WTC11 (cell line): ENCODE measurements around the gene SKAP2. TPM values are rescaled to one million over a fixed set of nuclear protein-coding genes. Genes with fewer than 3 reads are reported as not detected.

ENCODE experiments used
- ATAC-seq: fragments of 200-7000 bp; cut with Tn5 transposase; 2 replicates; pipeline ENCODE4 v1.10.0; 2021; ENCODE audit warnings: mild to moderate bottlenecking, moderate library complexity
- CTCF ChIA-PET: fragments of 300-600 bp; sonication (Branson Sonifier 250); formaldehyde crosslinking; loops from one replicate; lab custom pipeline; 2021; ENCODE audit warnings: antibody characterized with exemption; lab: Charles Lee
- POLR2A ChIA-PET: fragments of 350-600 bp; sonication (Branson Sonifier 250); formaldehyde crosslinking; loops from one replicate; lab custom pipeline; 2021; ENCODE audit warnings: antibody characterized with exemption; lab: Charles Lee
- DNase-seq: peaks from one replicate; pipeline ENCODE4 v3.0.0; 2021; ENCODE audit warnings: low spot score
- H3K27ac Mint-ChIP-seq: 2 replicates; pipeline ENCODE4 v1.8.0; 2021; ENCODE audit warnings: mixed read lengths
- H3K27me3 Mint-ChIP-seq: 2 replicates; pipeline ENCODE4 v1.8.0; 2021; ENCODE audit warnings: low read depth, mild to moderate bottlenecking, moderate library complexity, mixed read lengths
- H3K36me3 Mint-ChIP-seq: 2 replicates; pipeline ENCODE4 v1.8.0; 2021; ENCODE audit warnings: mixed read lengths
- H3K4me1 Mint-ChIP-seq: 2 replicates; pipeline ENCODE4 v1.8.0; 2022; ENCODE audit warnings: mixed read lengths
- H3K4me3 Mint-ChIP-seq: 2 replicates; pipeline ENCODE4 v1.8.0; 2021; ENCODE audit warnings: mild to moderate bottlenecking, moderate library complexity, mixed read lengths
- H3K9me3 Mint-ChIP-seq: 2 replicates; pipeline ENCODE4 v1.8.0; 2021; ENCODE audit warnings: mixed read lengths
- CBFB ChIP-seq: sonication (generic); formaldehyde crosslinking; IDR thresholded peaks from 2 replicates; pipeline ENCODE4 v1.8.1; 2022; ENCODE audit warnings: mild to moderate bottlenecking, low read depth, missing genetic modification reagents
- FOXK1 ChIP-seq: sonication (generic); formaldehyde crosslinking; IDR thresholded peaks from 2 replicates; pipeline ENCODE4 v1.8.0; 2022; ENCODE audit warnings: mild to moderate bottlenecking, moderate library complexity, missing genetic modification reagents
- MXD4 ChIP-seq: fragments of 250-450 bp; sonication (Bioruptor Pico); IDR thresholded peaks from 2 replicates; pipeline ENCODE4 v1.8.0; 2021; ENCODE audit warnings: mild to moderate bottlenecking, moderate library complexity, borderline replicate concordance
- NFE2L1 ChIP-seq: sonication (generic); formaldehyde crosslinking; IDR thresholded peaks from 2 replicates; pipeline ENCODE4 v1.8.1; 2023; ENCODE audit warnings: missing genetic modification reagents
- NR1H2 ChIP-seq: sonication (generic); formaldehyde crosslinking; IDR thresholded peaks from 2 replicates; pipeline ENCODE4 v1.9.0; 2021; ENCODE audit warnings: mild to moderate bottlenecking, moderate library complexity, missing genetic modification reagents
- NR2C2 ChIP-seq: sonication (generic); formaldehyde crosslinking; IDR thresholded peaks from 2 replicates; pipeline ENCODE4 v1.8.0; 2022; ENCODE audit warnings: mild to moderate bottlenecking, missing genetic modification reagents
- NR3C1 ChIP-seq: sonication (generic); formaldehyde crosslinking; conservative IDR thresholded peaks from 2 replicates; pipeline ENCODE4 v1.8.1; 2023; ENCODE audit warnings: low read depth, mild to moderate bottlenecking, missing genetic modification reagents
- OVOL2 ChIP-seq: fragments of 250-450 bp; sonication (Bioruptor Pico); IDR thresholded peaks from 2 replicates; pipeline ENCODE4 v1.9.0; 2021; ENCODE audit warnings: mild to moderate bottlenecking, borderline replicate concordance
- PRRX2 ChIP-seq: fragments of 250-450 bp; sonication (Bioruptor Pico); IDR thresholded peaks from 2 replicates; pipeline ENCODE4 v1.8.0; 2021; ENCODE audit warnings: mild to moderate bottlenecking
- RORB ChIP-seq: fragments of 250-450 bp; sonication (Bioruptor Pico); IDR thresholded peaks from 2 replicates; pipeline ENCODE4 v1.9.0; 2021; ENCODE audit warnings: mild to moderate bottlenecking
- SMAD3 ChIP-seq: sonication (generic); formaldehyde crosslinking; IDR thresholded peaks from 2 replicates; pipeline ENCODE4 v1.8.0; 2022; ENCODE audit warnings: missing genetic modification reagents, mild to moderate bottlenecking, borderline replicate concordance
- SOX15 ChIP-seq: fragments of 250-450 bp; sonication (Bioruptor Pico); IDR thresholded peaks from 2 replicates; pipeline ENCODE4 v1.9.0; 2021; ENCODE audit warnings: mild to moderate bottlenecking
- SP1 ChIP-seq: sonication (generic); formaldehyde crosslinking; conservative IDR thresholded peaks from 2 replicates; pipeline ENCODE4 v1.8.1; 2022; ENCODE audit warnings: missing genetic modification reagents
- STAT6 ChIP-seq: sonication (generic); formaldehyde crosslinking; conservative IDR thresholded peaks from 2 replicates; pipeline ENCODE4 v1.8.1; 2023; ENCODE audit warnings: mild to moderate bottlenecking, low read depth, missing genetic modification reagents, moderate library complexity
- TCF7 ChIP-seq: sonication (generic); formaldehyde crosslinking; IDR thresholded peaks from 2 replicates; pipeline ENCODE4 v1.8.0; 2022; ENCODE audit warnings: mild to moderate bottlenecking, low read depth, missing genetic modification reagents, moderate library complexity
- TEAD1 ChIP-seq: sonication (generic); formaldehyde crosslinking; IDR thresholded peaks from 2 replicates; pipeline ENCODE4 v1.8.0; 2022; ENCODE audit warnings: mild to moderate bottlenecking, missing genetic modification reagents
- USF2 ChIP-seq: sonication (generic); formaldehyde crosslinking; IDR thresholded peaks from 2 replicates; pipeline ENCODE4 v1.8.1; 2023; ENCODE audit warnings: mild to moderate bottlenecking, missing genetic modification reagents, moderate library complexity
- ZBTB21 ChIP-seq: sonication (generic); formaldehyde crosslinking; IDR thresholded peaks from 2 replicates; pipeline ENCODE4 v1.8.1; 2023; ENCODE audit warnings: mild to moderate bottlenecking, missing genetic modification reagents, borderline replicate concordance
- ZNF121 ChIP-seq: sonication (generic); formaldehyde crosslinking; IDR thresholded peaks from 2 replicates; pipeline ENCODE4 v1.8.0; 2023; ENCODE audit warnings: missing genetic modification reagents
- ZNF423 ChIP-seq: fragments of 250-450 bp; sonication (Bioruptor Pico); IDR thresholded peaks from 2 replicates; pipeline ENCODE4 v2.1.2; 2022; ENCODE audit warnings: mild to moderate bottlenecking, moderate library complexity
- ZNF512 ChIP-seq: sonication (generic); formaldehyde crosslinking; IDR thresholded peaks from 2 replicates; pipeline ENCODE4 v1.8.1; 2022; ENCODE audit warnings: missing genetic modification reagents, borderline replicate concordance
- ZSCAN18 ChIP-seq: fragments of 250-450 bp; sonication (Bioruptor Pico); IDR thresholded peaks from 2 replicates; pipeline ENCODE4 v2.1.2; 2022; ENCODE audit warnings: mild to moderate bottlenecking, moderate library complexity
- total RNA-seq: library from RNA; stranded (reverse); gene quantifications from 3 replicates; pipeline ENCODE4 v1.2.3, GENCODE V29; 2021

The SKAP2 gene
- total RNA-seq, 1 experiment from 2014 or later: 2.5 TPM

GRCh38 chr7:26861050-26861449, 3.3 kb downstream of the SKAP2 start (continued):
- TF ChIP-seq ZNF512 (no peak), ZSCAN18 (CRISPR knock-in tag) (no peak), RORB (CRISPR knock-in tag) (no peak), USF2 (CRISPR knock-in tag) (no peak), ZNF121 (CRISPR knock-in tag) (no peak), SOX15 (CRISPR knock-in tag) (no peak), CBFB (CRISPR knock-in tag) (no peak)

GRCh38 chr7:26860361-26860760, 4.0 kb downstream of the SKAP2 start:
- Mint-ChIP-seq H3K4me1 (peaks cover 41% of the 10 kb centered on the region), H3K9me3 (no peaks in the 10 kb centered on the region), H3K36me3 (no peaks in the 10 kb centered on the region), H3K27me3 (peaks cover 79% of the 10 kb centered on the region), H3K4me3 (no peak overlapping the region), H3K27ac (no peak overlapping the region)
- ChIA-PET POLR2A (no interaction called here), CTCF (no interaction called here)
- TF ChIP-seq SOX15 (CRISPR knock-in tag): no peak
- TF ChIP-seq NR3C1 (CRISPR knock-in tag): no peak
- no peak for TF ChIP-seq NR1H2 (CRISPR knock-in tag)
- TF ChIP-seq ZNF423: no peak
- no peak for TF ChIP-seq ZBTB21 (CRISPR knock-in tag)
- TF ChIP-seq TEAD1 (CRISPR knock-in tag): no peak
- no peak for TF ChIP-seq TCF7
- TF ChIP-seq MXD4 (CRISPR knock-in tag): no peak
- no peak for TF ChIP-seq NR2C2 (CRISPR knock-in tag)
- no peak for TF ChIP-seq SP1 (CRISPR knock-in tag)
- no peak for TF ChIP-seq SMAD3 (CRISPR knock-in tag)
- TF ChIP-seq PRRX2 (CRISPR knock-in tag): no peak
- no peak for TF ChIP-seq STAT6 (CRISPR knock-in tag)
- no peak for TF ChIP-seq NFE2L1 (CRISPR knock-in tag)
- TF ChIP-seq FOXK1 (CRISPR knock-in tag): no peak
- no peak for TF ChIP-seq OVOL2 (CRISPR knock-in tag)
- DNase-seq (no peak), ATAC-seq (no peak)
